Lower leg skin (tissue), 3 donors: ENCODE results near the gene RNF181.
"Not testable (repeated sequence)": the region's sequence is repeated elsewhere in the genome, so short reads cannot be mapped to it uniquely, and the experiment has no call there.

Experiments
- POLR2A ChIP-seq, 2 donors: fragments of 450-650 bp; IDR thresholded peaks; one replicate each; pipeline ENCODE4 v1.6.1; 2016 to 2017; ENCODE audit warnings: antibody characterized with exemption in 2 of 2, mild to moderate bottlenecking in 1 of 2, moderate library complexity in 1 of 2
- TF ChIP-seq, protein P1 (sequence below), 3 donors: fragments of 450-650 bp; IDR thresholded peaks; one replicate each; pipeline ENCODE4 v1.5.1; 2016; ENCODE audit warnings: antibody characterized with exemption in 3 of 3, mild to moderate bottlenecking in 3 of 3, moderate library complexity in 2 of 3

DNA sequence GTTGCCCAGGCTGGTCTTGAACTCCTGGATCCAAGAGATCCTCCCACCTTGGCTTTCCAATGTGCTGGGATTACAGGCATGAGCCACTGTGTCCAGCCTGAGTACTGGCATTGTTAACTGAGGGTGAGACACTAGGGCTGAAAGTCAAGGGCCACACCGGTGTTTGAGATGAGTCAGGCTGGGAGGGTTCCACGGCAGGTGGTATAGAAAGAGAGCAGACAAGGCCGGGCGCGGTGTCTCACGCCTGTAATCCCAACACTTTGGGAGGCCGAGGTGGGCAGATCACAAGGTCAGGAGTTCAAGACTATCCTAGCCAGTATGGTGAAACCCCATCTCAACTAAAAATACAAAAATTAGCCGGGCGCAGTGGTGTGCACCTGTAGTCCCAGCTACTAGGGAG is 3.2 kb upstream of the RNF181 start:
- TF ChIP-seq POLR2A (IDR thresholded peaks at IDR 0.05) = not testable (repeated sequence)
- TF ChIP-seq, protein P1, sequence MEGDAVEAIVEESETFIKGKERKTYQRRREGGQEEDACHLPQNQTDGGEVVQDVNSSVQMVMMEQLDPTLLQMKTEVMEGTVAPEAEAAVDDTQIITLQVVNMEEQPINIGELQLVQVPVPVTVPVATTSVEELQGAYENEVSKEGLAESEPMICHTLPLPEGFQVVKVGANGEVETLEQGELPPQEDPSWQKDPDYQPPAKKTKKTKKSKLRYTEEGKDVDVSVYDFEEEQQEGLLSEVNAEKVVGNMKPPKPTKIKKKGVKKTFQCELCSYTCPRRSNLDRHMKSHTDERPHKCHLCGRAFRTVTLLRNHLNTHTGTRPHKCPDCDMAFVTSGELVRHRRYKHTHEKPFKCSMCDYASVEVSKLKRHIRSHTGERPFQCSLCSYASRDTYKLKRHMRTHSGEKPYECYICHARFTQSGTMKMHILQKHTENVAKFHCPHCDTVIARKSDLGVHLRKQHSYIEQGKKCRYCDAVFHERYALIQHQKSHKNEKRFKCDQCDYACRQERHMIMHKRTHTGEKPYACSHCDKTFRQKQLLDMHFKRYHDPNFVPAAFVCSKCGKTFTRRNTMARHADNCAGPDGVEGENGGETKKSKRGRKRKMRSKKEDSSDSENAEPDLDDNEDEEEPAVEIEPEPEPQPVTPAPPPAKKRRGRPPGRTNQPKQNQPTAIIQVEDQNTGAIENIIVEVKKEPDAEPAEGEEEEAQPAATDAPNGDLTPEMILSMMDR (IDR thresholded peaks at IDR 0.05) = not testable (repeated sequence)
